ENCODE data around the gene ELFN1.

DNA sequence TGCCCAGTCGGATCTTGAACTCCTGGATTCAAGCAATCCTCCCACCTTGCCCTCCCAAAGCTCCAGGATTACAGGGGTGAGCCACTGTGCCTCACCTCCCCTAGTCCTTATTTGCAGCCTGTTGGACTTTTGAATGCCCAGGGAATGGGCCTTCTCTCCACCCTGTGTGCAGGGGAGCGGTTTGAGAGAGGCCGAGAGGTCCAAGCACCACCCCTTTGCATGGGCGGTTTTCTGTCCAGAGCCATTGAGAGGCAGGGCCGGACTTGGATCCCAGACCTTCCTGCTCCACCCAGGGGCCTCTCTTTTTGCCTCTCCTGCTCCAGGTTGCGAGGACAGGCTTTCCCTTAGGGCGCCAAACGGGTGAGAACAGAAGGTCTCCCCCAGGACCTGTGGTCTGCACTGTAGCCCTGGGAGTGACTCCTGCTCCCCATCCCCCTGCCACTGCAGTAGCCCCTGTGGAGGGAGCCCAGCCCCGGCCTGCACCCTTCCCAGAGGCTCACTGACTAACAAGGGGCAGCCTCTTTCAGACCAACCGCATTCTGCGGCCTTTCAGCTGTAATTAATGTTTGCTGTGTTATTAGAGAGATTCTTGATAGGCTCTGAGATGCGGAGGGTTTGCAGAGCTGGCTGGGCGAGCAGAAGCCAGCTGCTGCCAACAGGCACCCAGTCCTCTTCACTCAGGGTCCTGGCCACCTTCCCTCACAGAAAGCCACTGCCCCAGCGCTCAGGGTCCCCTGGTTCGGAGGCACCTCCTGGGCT lies 57.9 kb downstream of the ELFN1 start:
- TF ChIP-seq, protein P1, sequence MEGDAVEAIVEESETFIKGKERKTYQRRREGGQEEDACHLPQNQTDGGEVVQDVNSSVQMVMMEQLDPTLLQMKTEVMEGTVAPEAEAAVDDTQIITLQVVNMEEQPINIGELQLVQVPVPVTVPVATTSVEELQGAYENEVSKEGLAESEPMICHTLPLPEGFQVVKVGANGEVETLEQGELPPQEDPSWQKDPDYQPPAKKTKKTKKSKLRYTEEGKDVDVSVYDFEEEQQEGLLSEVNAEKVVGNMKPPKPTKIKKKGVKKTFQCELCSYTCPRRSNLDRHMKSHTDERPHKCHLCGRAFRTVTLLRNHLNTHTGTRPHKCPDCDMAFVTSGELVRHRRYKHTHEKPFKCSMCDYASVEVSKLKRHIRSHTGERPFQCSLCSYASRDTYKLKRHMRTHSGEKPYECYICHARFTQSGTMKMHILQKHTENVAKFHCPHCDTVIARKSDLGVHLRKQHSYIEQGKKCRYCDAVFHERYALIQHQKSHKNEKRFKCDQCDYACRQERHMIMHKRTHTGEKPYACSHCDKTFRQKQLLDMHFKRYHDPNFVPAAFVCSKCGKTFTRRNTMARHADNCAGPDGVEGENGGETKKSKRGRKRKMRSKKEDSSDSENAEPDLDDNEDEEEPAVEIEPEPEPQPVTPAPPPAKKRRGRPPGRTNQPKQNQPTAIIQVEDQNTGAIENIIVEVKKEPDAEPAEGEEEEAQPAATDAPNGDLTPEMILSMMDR (IDR thresholded peaks at IDR 0.05; ENCODE audit: insufficient read depth, low read length), result no peak
- no peak for TF ChIP-seq POLR2AphosphoS5 (IDR thresholded peaks at IDR 0.05; ENCODE audit: low read depth)
